Ascending aorta (tissue), 2 donors: ENCODE measurements around the gene NKAPL. TPM values are rescaled to one million over a fixed set of nuclear protein-coding genes. Genes with fewer than 3 reads are reported as not detected.
"Not testable (repeated sequence)": the region's sequence is repeated elsewhere in the genome, so short reads cannot be mapped to it uniquely, and the experiment has no call there.

Experiments
- DNase-seq, 2 donors: peaks; one replicate each; pipeline ENCODE4 v3.0.0-alpha.2; 2019; ENCODE audit warnings: low spot score in 2 of 2
- H3K27ac ChIP-seq, 2 donors: fragments of 200-600 bp; sonication (generic); one replicate each; pipeline ENCODE4 v1.5.1; 2016 to 2017; ENCODE audit warnings: mild to moderate bottlenecking in 1 of 2
- H3K27me3 ChIP-seq: fragments of 200-600 bp; sonication (generic); one replicate; pipeline ENCODE4 v1.5.1; 2017
- H3K36me3 ChIP-seq, 2 donors: fragments of 200-600 bp; sonication (generic); one replicate each; pipeline ENCODE4 v1.5.1; 2016
- H3K4me1 ChIP-seq, 2 donors: fragments of 200-600 bp; sonication (generic); one replicate each; pipeline ENCODE4 v1.5.1; 2016 to 2017; ENCODE audit warnings: mild to moderate bottlenecking in 1 of 2
- H3K4me3 ChIP-seq, 2 donors: fragments of 200-600 bp; sonication (generic); one replicate each; pipeline ENCODE4 v1.5.1; 2016 to 2017; ENCODE audit warnings: mild to moderate bottlenecking in 1 of 2
- H3K9me3 ChIP-seq, 2 donors: fragments of 200-600 bp; sonication (generic); one replicate each; pipeline ENCODE4 v1.5.1; 2016
- intact Hi-C: fragments of 100-400 bp; cut with DNase I; formaldehyde crosslinking; loops from one replicate; pipeline ENCODE4 v1.15.1; 2023
- total RNA-seq: library from RNA; depleted of rRNA; stranded (reverse); fragments of >200 nt; gene quantifications from one replicate; pipeline ENCODE4 v1.1.0, GENCODE V29; 2016
- TF ChIP-seq, protein P1 (sequence below), 3 experiments: fragments of 200-600 bp in 2 of 3; fragments of 450-650 bp in 1 of 3; sonication (generic) in 2 of 3; IDR thresholded peaks; one replicate each; pipeline ENCODE4 v1.5.1; 2016 to 2019; ENCODE audit warnings: antibody characterized with exemption in 3 of 3, mild to moderate bottlenecking in 1 of 3, moderate library complexity in 1 of 3

Gene NKAPL
- total RNA-seq, 1 donor from 2014 or later: not detected

DNA sequence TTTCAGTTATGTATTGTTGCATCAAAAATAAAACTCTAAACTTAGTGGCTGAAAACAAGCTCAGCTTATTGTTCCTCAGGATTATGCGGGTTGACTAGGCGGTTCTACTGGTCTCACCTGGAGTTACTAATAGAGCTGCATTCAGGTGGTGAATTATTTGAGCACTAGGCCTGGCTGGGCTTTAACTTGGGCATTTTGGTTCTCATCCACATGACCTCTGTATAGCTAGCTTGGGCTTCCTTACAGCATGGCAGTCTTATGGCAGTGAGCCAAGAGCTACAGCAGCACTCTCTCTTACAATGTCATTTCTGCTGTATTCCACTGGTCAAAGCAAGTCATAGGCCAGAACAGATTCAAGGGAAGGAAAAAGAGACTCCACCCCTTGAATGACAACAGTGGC lies 23.8 kb downstream of the NKAPL start:
- DNase-seq: no peak
- no peaks in the 10 kb centered on the region for H3K27me3 ChIP-seq
- intact Hi-C loops: loop anchor here (5.0 kb wide), 1 partner anchor 49 kb away; no protein-coding TSS in a partner anchor
- TF ChIP-seq, protein P1, sequence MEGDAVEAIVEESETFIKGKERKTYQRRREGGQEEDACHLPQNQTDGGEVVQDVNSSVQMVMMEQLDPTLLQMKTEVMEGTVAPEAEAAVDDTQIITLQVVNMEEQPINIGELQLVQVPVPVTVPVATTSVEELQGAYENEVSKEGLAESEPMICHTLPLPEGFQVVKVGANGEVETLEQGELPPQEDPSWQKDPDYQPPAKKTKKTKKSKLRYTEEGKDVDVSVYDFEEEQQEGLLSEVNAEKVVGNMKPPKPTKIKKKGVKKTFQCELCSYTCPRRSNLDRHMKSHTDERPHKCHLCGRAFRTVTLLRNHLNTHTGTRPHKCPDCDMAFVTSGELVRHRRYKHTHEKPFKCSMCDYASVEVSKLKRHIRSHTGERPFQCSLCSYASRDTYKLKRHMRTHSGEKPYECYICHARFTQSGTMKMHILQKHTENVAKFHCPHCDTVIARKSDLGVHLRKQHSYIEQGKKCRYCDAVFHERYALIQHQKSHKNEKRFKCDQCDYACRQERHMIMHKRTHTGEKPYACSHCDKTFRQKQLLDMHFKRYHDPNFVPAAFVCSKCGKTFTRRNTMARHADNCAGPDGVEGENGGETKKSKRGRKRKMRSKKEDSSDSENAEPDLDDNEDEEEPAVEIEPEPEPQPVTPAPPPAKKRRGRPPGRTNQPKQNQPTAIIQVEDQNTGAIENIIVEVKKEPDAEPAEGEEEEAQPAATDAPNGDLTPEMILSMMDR (IDR thresholded peaks at IDR 0.05): no peak
- peaks cover 0 to 4% of the 10 kb centered on the region in 2 donors for H3K4me1 ChIP-seq
- H3K4me3 ChIP-seq: no peak overlapping the region
- peaks cover 28 to 37% of the 10 kb centered on the region in 2 donors for H3K36me3 ChIP-seq
- no peaks in the 10 kb centered on the region for H3K9me3 ChIP-seq
- no peak overlapping the region for H3K27ac ChIP-seq

GRCh38 chr6:28291573-28291972 lies 32.5 kb downstream of the NKAPL start:
- TF ChIP-seq, protein P1 (IDR thresholded peaks at IDR 0.05): no peak
- Histone ChIP-seq H3K27ac (no peak overlapping the region), H3K9me3 (peaks cover 0 to 3% of the 10 kb centered on the region in 2 donors), H3K36me3 (peaks cover 21 to 28% of the 10 kb centered on the region in 2 donors), H3K4me1 (no peaks in the 10 kb centered on the region), H3K4me3 (no peak overlapping the region), H3K27me3 (no peaks in the 10 kb centered on the region)
- no peak for DNase-seq
- intact Hi-C loops: no loop called here

GRCh38 chr6:28295326-28295725 lies 36.2 kb downstream of the NKAPL start:
- no peak for DNase-seq
- intact Hi-C loops: no loop called here
- no peak overlapping the region for H3K4me3 ChIP-seq
- H3K27me3 ChIP-seq: no peaks in the 10 kb centered on the region
- H3K27ac ChIP-seq: no peak overlapping the region
- peaks cover 0 to 3% of the 10 kb centered on the region in 2 donors for H3K9me3 ChIP-seq
- no peaks in the 10 kb centered on the region for H3K4me1 ChIP-seq
- H3K36me3 ChIP-seq: peaks cover 16 to 18% of the 10 kb centered on the region in 2 donors
- TF ChIP-seq, protein P1 (IDR thresholded peaks at IDR 0.05): no peak

GRCh38 chr6:28296520-28297060 lies 37.5 kb downstream of the NKAPL start:
- intact Hi-C loops: no loop called here
- H3K27ac ChIP-seq: no peak overlapping the region
- H3K4me3 ChIP-seq: no peak overlapping the region
- no peaks in the 10 kb centered on the region for H3K27me3 ChIP-seq
- H3K9me3 ChIP-seq: no peaks in the 10 kb centered on the region
- no peak for DNase-seq
- H3K36me3 ChIP-seq: peaks cover 25 to 29% of the 10 kb centered on the region in 2 donors
- TF ChIP-seq, protein P1 (IDR thresholded peaks at IDR 0.05): no peak
- no peaks in the 10 kb centered on the region for H3K4me1 ChIP-seq

GRCh38 chr6:28303570-28303969 lies 44.5 kb downstream of the NKAPL start:
- peaks cover 8 to 18% of the 10 kb centered on the region in 2 donors for H3K36me3 ChIP-seq
- H3K27ac ChIP-seq: no peak overlapping the region
- no peaks in the 10 kb centered on the region for H3K27me3 ChIP-seq
- no peak overlapping the region for H3K4me3 ChIP-seq
- TF ChIP-seq, protein P1 (IDR thresholded peaks at IDR 0.05): no peak
- no peaks in the 10 kb centered on the region for H3K4me1 ChIP-seq
- no peak for DNase-seq
- intact Hi-C loops: no loop called here
- H3K9me3 ChIP-seq: peaks cover 0 to 8% of the 10 kb centered on the region in 2 donors

GRCh38 chr6:28306363-28306762 lies 47.3 kb downstream of the NKAPL start:
- H3K27ac ChIP-seq, DNase-seq, intact Hi-C loops, H3K36me3 ChIP-seq, H3K4me3 ChIP-seq, H3K4me1 ChIP-seq, H3K27me3 ChIP-seq: not testable (repeated sequence)
- peaks cover 0 to 24% of the 10 kb centered on the region in 2 donors for H3K9me3 ChIP-seq

Other genes with a start within 250 kb of the NKAPL start
- gene ZNF165, start 178.7 kb upstream of the NKAPL start, total RNA-seq: not detected
- gene ZSCAN16, start 134.7 kb upstream of the NKAPL start, total RNA-seq: not detected
- 8.7 TPM for gene ZKSCAN8, start 117.4 kb upstream of the NKAPL start, total RNA-seq
- 3.7 TPM for gene ZSCAN9, start 34.0 kb upstream of the NKAPL start, total RNA-seq
- gene ZKSCAN4, start 7.0 kb upstream of the NKAPL start, total RNA-seq: 3.1 TPM
- gene ZSCAN26, start 7.8 kb downstream of the NKAPL start, total RNA-seq: 2.6 TPM
- gene PGBD1, start 22.3 kb downstream of the NKAPL start, total RNA-seq: 3.0 TPM
- 0.21 TPM for gene ZSCAN31, start 76.9 kb downstream of the NKAPL start, total RNA-seq
- 0.21 TPM for gene ZKSCAN3, start 90.7 kb downstream of the NKAPL start, total RNA-seq
- gene ZSCAN12, start 140.4 kb downstream of the NKAPL start, total RNA-seq: 5.3 TPM
- not detected for gene ZSCAN23, start 184.2 kb downstream of the NKAPL start, total RNA-seq